Mesendoderm (in vitro differentiated cells): Measurements from ENCODE around the gene CADPS.

Experiments used
- DNase-seq: peaks from one replicate; pipeline ENCODE4 v3.0.0; 2013
- H2AK5ac ChIP-seq: 2 replicates; pipeline ENCODE4 v1.6.1; 2013; ENCODE audit warnings: low read length, inconsistent platforms
- H2BK120ac ChIP-seq: 2 replicates; pipeline ENCODE4 v1.6.1; 2013; ENCODE audit warnings: low read depth, mild to moderate bottlenecking, low read length, moderate library complexity, mixed read lengths
- H2BK15ac ChIP-seq: replicated peaks from 2 replicates; pipeline ENCODE4 v1.6.1; 2013; ENCODE audit warnings: low read depth, mild to moderate bottlenecking, moderate library complexity
- H2BK5ac ChIP-seq: 2 replicates; pipeline ENCODE4 v1.6.1; 2013; ENCODE audit warnings: low read length, inconsistent platforms
- H3K18ac ChIP-seq: 2 replicates; pipeline ENCODE4 v1.6.1; 2013; ENCODE audit warnings: mild to moderate bottlenecking, low read length, mixed read lengths
- H3K23ac ChIP-seq: one replicate; pipeline ENCODE4 v1.6.1; 2013; ENCODE audit warnings: low read length
- H3K27ac ChIP-seq: 2 replicates; pipeline ENCODE4 v1.5.1; 2013; ENCODE audit warnings: low read depth, mild to moderate bottlenecking, inconsistent platforms, low read length, moderate library complexity
- H3K27me3 ChIP-seq: 2 replicates; pipeline ENCODE4 v1.6.1; 2013; ENCODE audit warnings: low read length, control low read depth, mild to moderate bottlenecking, inconsistent platforms; ENCODE audit not compliant: insufficient read depth, poor library complexity
- H3K36me3 ChIP-seq: 2 replicates; pipeline ENCODE4 v1.6.1; 2013; ENCODE audit warnings: low read length, inconsistent platforms; ENCODE audit not compliant: control insufficient read depth, insufficient read depth
- H3K4ac ChIP-seq: one replicate; pipeline ENCODE4 v1.6.1; 2013; ENCODE audit warnings: low read depth, mild to moderate bottlenecking, low read length, moderate library complexity
- H3K4me1 ChIP-seq: 2 replicates; pipeline ENCODE4 v1.6.1; 2013; ENCODE audit warnings: low read depth, low read length, inconsistent platforms; ENCODE audit not compliant: control insufficient read depth
- H3K4me2 ChIP-seq: 2 replicates; pipeline ENCODE4 v1.6.1; 2013; ENCODE audit warnings: low read length
- H3K4me3 ChIP-seq: 2 replicates; pipeline ENCODE4 v1.5.1; 2013; ENCODE audit warnings: mild to moderate bottlenecking, low read length
- H3K56ac ChIP-seq: one replicate; pipeline ENCODE4 v1.6.1; 2013; ENCODE audit warnings: low read length
- H3K79me1 ChIP-seq: 2 replicates; pipeline ENCODE4 v1.6.1; 2013; ENCODE audit warnings: low read length, inconsistent platforms
- H3K79me2 ChIP-seq: 2 replicates; pipeline ENCODE4 v1.6.1; 2013; ENCODE audit warnings: mild to moderate bottlenecking, low read length; ENCODE audit not compliant: control insufficient read depth, insufficient read depth
- H3K9ac ChIP-seq: 2 replicates; pipeline ENCODE4 v1.6.1; 2013; ENCODE audit warnings: low read length, inconsistent platforms
- H4K5ac ChIP-seq: one replicate; pipeline ENCODE4 v1.6.1; 2013; ENCODE audit warnings: low read length
- H4K8ac ChIP-seq: one replicate; pipeline ENCODE4 v1.6.1; 2013; ENCODE audit warnings: low read depth, mild to moderate bottlenecking, control low read depth, low read length, moderate library complexity
- WGBS: extraction: QIAGEN DNeasy Blood & Tissue Kit; methylation state at CpG from one replicate; pipeline ENCODE4 v1.1.7; 2013; ENCODE audit warnings: low lambda C conversion rate, missing lambda C conversion rate; ENCODE audit not compliant: insufficient coverage; ENCODE audit errors: extremely low coverage; 5-methylcytosine and 5-hydroxymethylcytosine counted together

CADPS gene

GRCh38 chr3:62439176-62439813 is 435.9 kb downstream of the CADPS start:
- Histone ChIP-seq H3K79me1 (no peaks in the 10 kb centered on the region), H3K23ac (no peak overlapping the region), H2BK120ac (no peak overlapping the region), H3K4ac (no peak overlapping the region), H3K27me3 (no peaks in the 10 kb centered on the region), H3K4me1 (no peaks in the 10 kb centered on the region), H3K27ac (no peak overlapping the region), H2BK15ac (no peak overlapping the region), H4K8ac (no peak overlapping the region), H3K79me2 (no peaks in the 10 kb centered on the region), H3K9ac (no peak overlapping the region), H3K4me2 (no peak overlapping the region), H3K4me3 (no peak overlapping the region), H3K56ac (no peak overlapping the region), H2BK5ac (no peak overlapping the region), H3K36me3 (no peaks in the 10 kb centered on the region), H3K18ac (no peak overlapping the region), H2AK5ac (no peak overlapping the region), H4K5ac (no peak overlapping the region)
- WGBS, result no CpG with 5 or more reads among the region's 5 CpGs
- no peak for DNase-seq

GRCh38 chr3:62436785-62437184 is 438.4 kb downstream of the CADPS start:
- H3K27me3 ChIP-seq, result no peaks in the 10 kb centered on the region
- H3K23ac ChIP-seq, result no peak overlapping the region

GRCh38 chr3:62433396-62433795 is 441.8 kb downstream of the CADPS start:
- H4K5ac ChIP-seq, result no peak overlapping the region
- no peak overlapping the region for H2AK5ac ChIP-seq
- no CpG with 5 or more reads among the region's 8 CpGs for WGBS
- H3K4me3 ChIP-seq, result no peak overlapping the region
- no peaks in the 10 kb centered on the region for H3K36me3 ChIP-seq
- no peak overlapping the region for H3K56ac ChIP-seq
- no peak overlapping the region for H2BK120ac ChIP-seq
- H4K8ac ChIP-seq, result no peak overlapping the region
- H2BK5ac ChIP-seq, result no peak overlapping the region
- no peak for DNase-seq
- H3K23ac ChIP-seq, result no peak overlapping the region
- H3K79me2 ChIP-seq, result no peaks in the 10 kb centered on the region
- H3K4me2 ChIP-seq, result no peak overlapping the region
- H3K4me1 ChIP-seq, result no peaks in the 10 kb centered on the region
- H3K27ac ChIP-seq, result no peak overlapping the region
- no peak overlapping the region for H3K18ac ChIP-seq
- no peaks in the 10 kb centered on the region for H3K27me3 ChIP-seq
- no peak overlapping the region for H3K4ac ChIP-seq
- no peak overlapping the region for H2BK15ac ChIP-seq
- no peaks in the 10 kb centered on the region for H3K79me1 ChIP-seq
- H3K9ac ChIP-seq, result no peak overlapping the region

More at GRCh38 chr3:62436785-62437184, 438.4 kb downstream of the CADPS start:
- Histone ChIP-seq H3K18ac (no peak overlapping the region), H3K79me1 (no peaks in the 10 kb centered on the region), H3K4me1 (no peaks in the 10 kb centered on the region), H2BK5ac (no peak overlapping the region), H3K4me3 (no peak overlapping the region), H4K5ac (no peak overlapping the region), H3K4ac (no peak overlapping the region), H3K27ac (no peak overlapping the region), H3K4me2 (no peak overlapping the region), H3K36me3 (no peaks in the 10 kb centered on the region), H4K8ac (no peak overlapping the region), H2BK15ac (no peak overlapping the region), H2AK5ac (no peak overlapping the region), H3K79me2 (no peaks in the 10 kb centered on the region), H3K9ac (no peak overlapping the region), H2BK120ac (no peak overlapping the region), H3K56ac (no peak overlapping the region)
- 100% methylated on average over 2 of the region's 7 CpGs for WGBS
- DNase-seq, result no peak

GRCh38 chr3:62421207-62421606 is 454.0 kb downstream of the CADPS start:
- Histone ChIP-seq H2BK120ac (no peak overlapping the region), H2BK5ac (no peak overlapping the region), H3K56ac (no peak overlapping the region), H3K79me1 (no peaks in the 10 kb centered on the region), H3K27me3 (no peaks in the 10 kb centered on the region), H4K8ac (no peak overlapping the region), H3K18ac (no peak overlapping the region), H3K4ac (no peak overlapping the region), H3K79me2 (no peaks in the 10 kb centered on the region), H3K23ac (no peak overlapping the region), H4K5ac (no peak overlapping the region), H2BK15ac (no peak overlapping the region), H3K36me3 (no peaks in the 10 kb centered on the region), H3K4me2 (no peak overlapping the region), H2AK5ac (no peak overlapping the region), H3K4me1 (no peaks in the 10 kb centered on the region), H3K4me3 (no peak overlapping the region), H3K9ac (no peak overlapping the region), H3K27ac (no peak overlapping the region)
- no peak for DNase-seq
- no CpG with 5 or more reads among the region's 10 CpGs for WGBS

GRCh38 chr3:62416144-62416543 is 459.1 kb downstream of the CADPS start:
- Histone ChIP-seq H2BK120ac (no peak overlapping the region), H3K36me3 (no peaks in the 10 kb centered on the region), H3K4me2 (no peak overlapping the region), H3K23ac (no peak overlapping the region), H2AK5ac (no peak overlapping the region), H3K18ac (no peak overlapping the region), H3K4me1 (peaks cover 2% of the 10 kb centered on the region), H3K4ac (no peak overlapping the region), H3K9ac (no peak overlapping the region), H3K4me3 (no peak overlapping the region), H3K27ac (no peak overlapping the region), H3K56ac (no peak overlapping the region), H3K79me1 (no peaks in the 10 kb centered on the region), H4K5ac (no peak overlapping the region), H3K27me3 (no peaks in the 10 kb centered on the region), H4K8ac (no peak overlapping the region), H3K79me2 (no peaks in the 10 kb centered on the region), H2BK5ac (no peak overlapping the region), H2BK15ac (no peak overlapping the region)
- no peak for DNase-seq
- WGBS, result no CpG with 5 or more reads among the region's 3 CpGs

GRCh38 chr3:62415312-62415801 is 459.9 kb downstream of the CADPS start:
- H2BK5ac ChIP-seq, result no peak overlapping the region
- H3K9ac ChIP-seq, result no peak overlapping the region
- DNase-seq, result peak; percentile 78
- H3K79me1 ChIP-seq, result no peaks in the 10 kb centered on the region
- H3K56ac ChIP-seq, result no peak overlapping the region
- no peaks in the 10 kb centered on the region for H3K79me2 ChIP-seq
- no peak overlapping the region for H2AK5ac ChIP-seq
- peaks cover 2% of the 10 kb centered on the region for H3K4me1 ChIP-seq
- no peak overlapping the region for H4K8ac ChIP-seq
- WGBS, result no CpG with 5 or more reads among the region's 9 CpGs
- H3K4me3 ChIP-seq, result no peak overlapping the region
- no peaks in the 10 kb centered on the region for H3K36me3 ChIP-seq
- H3K4me2 ChIP-seq, result peak overlapping the region; percentile 24
- H3K27me3 ChIP-seq, result no peaks in the 10 kb centered on the region
- no peak overlapping the region for H3K4ac ChIP-seq
- no peak overlapping the region for H2BK15ac ChIP-seq
- no peak overlapping the region for H4K5ac ChIP-seq
- no peak overlapping the region for H3K27ac ChIP-seq
- H3K23ac ChIP-seq, result no peak overlapping the region
- H3K18ac ChIP-seq, result no peak overlapping the region
- H2BK120ac ChIP-seq, result no peak overlapping the region
